GM20431 (cell line): ENCODE results near the gene PRKCE.

ENCODE experiments used
- in situ Hi-C: fragments of 300-500 bp; cut with MseI, MboI; formaldehyde crosslinking; loops from one replicate; pipeline ENCODE4 v1.15.0; 2020; ENCODE audit warnings: low sequenced_read_pairs; ENCODE audit not compliant: unreplicated experiment

The PRKCE gene

GRCh38 chr2:45654250-45654649 is 2.8 kb downstream of the PRKCE start:
- in situ Hi-C loops, result no loop called here

- in situ Hi-C loops, result no loop called here
Measured at GRCh38 chr2:45661828-45662227, 10.4 kb downstream of the PRKCE start.

- in situ Hi-C loops, result no loop called here
Measured at GRCh38 chr2:45664635-45665261, 13.3 kb downstream of the PRKCE start.

- in situ Hi-C loops, result no loop called here
Measured at GRCh38 chr2:45668509-45668908, 17.0 kb downstream of the PRKCE start.

- in situ Hi-C loops, result no loop called here
Measured at GRCh38 chr2:45669032-45669486, 17.6 kb downstream of the PRKCE start.

- in situ Hi-C loops, result no loop called here
Measured at GRCh38 chr2:45670646-45671045, 19.2 kb downstream of the PRKCE start.

GRCh38 chr2:45672138-45672537 is 20.7 kb downstream of the PRKCE start:
- in situ Hi-C loops, result no loop called here

- in situ Hi-C loops, result no loop called here
Measured at GRCh38 chr2:45674035-45674816, 22.8 kb downstream of the PRKCE start.

- in situ Hi-C loops, result no loop called here
Measured at GRCh38 chr2:45675263-45675812, 23.9 kb downstream of the PRKCE start.

GRCh38 chr2:45676088-45676487 is 24.6 kb downstream of the PRKCE start:
- in situ Hi-C loops, result no loop called here

- in situ Hi-C loops, result no loop called here
Measured at GRCh38 chr2:45678791-45679348, 27.4 kb downstream of the PRKCE start.

GRCh38 chr2:45680351-45680967 is 29.0 kb downstream of the PRKCE start:
- in situ Hi-C loops, result no loop called here

- in situ Hi-C loops, result no loop called here
Measured at GRCh38 chr2:45681675-45682074, 30.2 kb downstream of the PRKCE start.

GRCh38 chr2:45683292-45683691 is 31.8 kb downstream of the PRKCE start:
- in situ Hi-C loops, result no loop called here

- in situ Hi-C loops, result no loop called here
Measured at GRCh38 chr2:45684756-45685155, 33.3 kb downstream of the PRKCE start.

GRCh38 chr2:45685260-45685659 is 33.8 kb downstream of the PRKCE start:
- in situ Hi-C loops, result no loop called here

- in situ Hi-C loops, result no loop called here
Measured at GRCh38 chr2:45687964-45688363, 36.5 kb downstream of the PRKCE start.

GRCh38 chr2:45688479-45689298 is 37.2 kb downstream of the PRKCE start:
- in situ Hi-C loops, result no loop called here

- in situ Hi-C loops, result no loop called here
Measured at GRCh38 chr2:45690231-45690630, 38.8 kb downstream of the PRKCE start.
